Activated CD8-positive, alpha-beta memory T cell treated with anti-CD3 and anti-CD28 coated beads for 48 hours (primary cell): ENCODE results near the gene MTCL1.

Source experiments
- DNase-seq, 3 experiments: peaks; one replicate each; pipeline ENCODE4 v3.0.0-alpha.2; 2020; ENCODE audit warnings: low read depth in 2 of 3, low spot score in 2 of 3

Gene MTCL1

GRCh38 chr18:8709248-8710059 is 4.1 kb downstream of the MTCL1 start:
- no peak for DNase-seq

- no peak for DNase-seq
Observed at GRCh38 chr18:8711736-8712135, 6.4 kb downstream of the MTCL1 start.

GRCh38 chr18:8713691-8714090 is 8.3 kb downstream of the MTCL1 start:
- DNase-seq, result no peak

- no peak for DNase-seq
Observed at GRCh38 chr18:8715599-8715998, 10.2 kb downstream of the MTCL1 start.

GRCh38 chr18:8717011-8717770 is 11.8 kb downstream of the MTCL1 start:
- DNase-seq, result no peak

- DNase-seq, result no peak
Observed at GRCh38 chr18:8718401-8718913, 13.1 kb downstream of the MTCL1 start.

GRCh38 chr18:8719192-8719591 is 13.8 kb downstream of the MTCL1 start:
- no peak for DNase-seq

- no peak for DNase-seq
Observed at GRCh38 chr18:8720141-8720540, 14.8 kb downstream of the MTCL1 start.

GRCh38 chr18:8721094-8721669 is 15.8 kb downstream of the MTCL1 start:
- no peak for DNase-seq

GRCh38 chr18:8721716-8722115 is 16.4 kb downstream of the MTCL1 start:
- DNase-seq, result no peak

- no peak for DNase-seq
Observed at GRCh38 chr18:8722946-8723820, 17.8 kb downstream of the MTCL1 start.

- no peak for DNase-seq
Observed at GRCh38 chr18:8724452-8724851, 19.1 kb downstream of the MTCL1 start.

- DNase-seq, result no peak
Observed at GRCh38 chr18:8726281-8726680, 20.9 kb downstream of the MTCL1 start.

- no peak for DNase-seq
Observed at GRCh38 chr18:8726963-8727705, 21.8 kb downstream of the MTCL1 start.

- DNase-seq, result no peak
Observed at GRCh38 chr18:8730080-8730827, 24.9 kb downstream of the MTCL1 start.

- no peak for DNase-seq
Observed at GRCh38 chr18:8732442-8733360, 27.3 kb downstream of the MTCL1 start.

- DNase-seq, result no peak
Observed at GRCh38 chr18:8734496-8734895, 29.1 kb downstream of the MTCL1 start.

GRCh38 chr18:8735274-8735673 is 29.9 kb downstream of the MTCL1 start:
- no peak for DNase-seq
